ENCODE data around the gene ZC3H10. TPM values are rescaled to one million over a fixed set of nuclear protein-coding genes. Genes with fewer than 3 reads are reported as not detected.

The ZC3H10 gene
- total RNA-seq, 2 experiments from 2014 or later, result 12.6 to 16.5 TPM

- H3K9me3 ChIP-seq (ENCODE audit: low read length), result no peaks in the 10 kb centered on the region
- no TSS peak for BruUV-seq (replicated peaks)
- ChIA-PET CTCF (ENCODE audit: unreplicated experiment) (interaction anchor here (0.6 to 2.6 kb wide), 5 partner anchors 9 to 441 kb away, joined by 3 to 23 read pairs (median 4); partner anchors contain the start of genes ESYT1 and SMARCC2), POLR2A (interaction anchor here (0.6 to 5.7 kb wide), 16 partner anchors 10 to 342 kb away, joined by 3 to 64 read pairs (median 3); partner anchors contain the start of genes ESYT1, PA2G4, RNF41 and SARNP)
- peak overlapping the region; percentile 67 for H3K27ac ChIP-seq (ENCODE audit: low read depth, low read length, poor library complexity, severe bottlenecking)
- peaks cover 27% of the 10 kb centered on the region for H3K4me1 ChIP-seq (ENCODE audit: insufficient read depth, low read length, poor library complexity, severe bottlenecking)
- TF ChIP-seq CTCF (conservative IDR thresholded peaks at IDR 0.05; ENCODE audit: low read length) (no peak), EZH2phosphoT487 (IDR thresholded peaks at IDR 0.05; ENCODE audit: borderline replicate concordance, low read depth, low read length) (no peak)
- peak; percentile 17 for DNase-seq (ENCODE audit: low spot score)
- H3K36me3 ChIP-seq (ENCODE audit: insufficient read depth, low read length), result peaks cover 52% of the 10 kb centered on the region
- H3K4me2 ChIP-seq (ENCODE audit: low read length), result peak overlapping the region; percentile 85
- H4K20me1 ChIP-seq (ENCODE audit: insufficient read depth, low read length), result no peaks in the 10 kb centered on the region
- intact Hi-C loops (cut with micrococcal nuclease; ENCODE audit: unreplicated experiment), result loop anchor here (1.0 to 10.0 kb wide), 10 partner anchors 7 to 516 kb away; partner anchors contain the start of genes ANKRD52, BAZ2A, MYL6B and NABP2
- peaks cover 16% of the 10 kb centered on the region for H3K79me2 ChIP-seq (ENCODE audit: insufficient read depth, low read depth, low read length)
- H2AFZ ChIP-seq (ENCODE audit: low read length), result no peak overlapping the region; the same call in 1 of the 2 replicates
- no peaks in the 10 kb centered on the region for H3K9me2 ChIP-seq (ENCODE audit: insufficient read depth, low read length)
- peak overlapping the region; percentile 91 for H3K4me3 ChIP-seq (ENCODE audit: low read depth, low read length, poor library complexity, severe bottlenecking)
These were observed 757 bp downstream of the ZC3H10 start for GRCh38 chr12:56118688-56119357.

GRCh38 chr12:56119361-56119796 is 1.3 kb downstream of the ZC3H10 start:
- CTCF ChIA-PET (ENCODE audit: unreplicated experiment), result interaction anchor here (0.5 to 2.6 kb wide), 7 partner anchors 8 to 342 kb away, joined by 3 to 23 read pairs (median 4); partner anchors contain the start of genes ESYT1, PA2G4 and SMARCC2
- TF ChIP-seq EZH2phosphoT487 (IDR thresholded peaks at IDR 0.05; ENCODE audit: borderline replicate concordance, low read depth, low read length) (no peak), CTCF (conservative IDR thresholded peaks at IDR 0.05; ENCODE audit: low read length) (peak; percentile 94)
- Histone ChIP-seq H4K20me1 (ENCODE audit: insufficient read depth, low read length) (no peaks in the 10 kb centered on the region), H2AFZ (ENCODE audit: low read length) (no peak overlapping the region), H3K79me2 (ENCODE audit: insufficient read depth, low read depth, low read length) (peaks cover 16% of the 10 kb centered on the region), H3K4me3 (ENCODE audit: low read depth, low read length, poor library complexity, severe bottlenecking) (peak overlapping the region; percentile 91), H3K27ac (ENCODE audit: low read depth, low read length, poor library complexity, severe bottlenecking) (peak overlapping the region; percentile 67), H3K4me1 (ENCODE audit: insufficient read depth, low read length, poor library complexity, severe bottlenecking) (peaks cover 33% of the 10 kb centered on the region), H3K4me2 (ENCODE audit: low read length) (peak overlapping the region; percentile 85), H3K36me3 (ENCODE audit: insufficient read depth, low read length) (peaks cover 46% of the 10 kb centered on the region), H3K9me2 (ENCODE audit: insufficient read depth, low read length) (no peaks in the 10 kb centered on the region), H3K9me3 (ENCODE audit: low read length) (no peaks in the 10 kb centered on the region)
- BruUV-seq (replicated peaks), result no TSS peak
- intact Hi-C loops (cut with micrococcal nuclease; ENCODE audit: unreplicated experiment), result loop anchor here (1.0 to 10.0 kb wide), 9 partner anchors 33 to 515 kb away; partner anchors contain the start of genes ANKRD52, BAZ2A, MYL6B and NABP2
- peak; percentile 84 for DNase-seq (ENCODE audit: low spot score)
- POLR2A ChIA-PET, result interaction anchor here (0.9 to 5.7 kb wide), 10 partner anchors 9 to 341 kb away, joined by 3 to 64 read pairs (median 4); partner anchors contain the start of genes ESYT1, PA2G4, RNF41 and SMARCC2

Measured in OCI-LY7 (cell line).